Measurements from ENCODE around the gene FPR1.
A peak's percentile ranks its signal among the peaks of the same experiment; 100 is the strongest.

FPR1 gene

GRCh38 chr19:51709575-51709974 lies 42.1 kb downstream of the FPR1 start:
- TF ChIP-seq, protein P1, sequence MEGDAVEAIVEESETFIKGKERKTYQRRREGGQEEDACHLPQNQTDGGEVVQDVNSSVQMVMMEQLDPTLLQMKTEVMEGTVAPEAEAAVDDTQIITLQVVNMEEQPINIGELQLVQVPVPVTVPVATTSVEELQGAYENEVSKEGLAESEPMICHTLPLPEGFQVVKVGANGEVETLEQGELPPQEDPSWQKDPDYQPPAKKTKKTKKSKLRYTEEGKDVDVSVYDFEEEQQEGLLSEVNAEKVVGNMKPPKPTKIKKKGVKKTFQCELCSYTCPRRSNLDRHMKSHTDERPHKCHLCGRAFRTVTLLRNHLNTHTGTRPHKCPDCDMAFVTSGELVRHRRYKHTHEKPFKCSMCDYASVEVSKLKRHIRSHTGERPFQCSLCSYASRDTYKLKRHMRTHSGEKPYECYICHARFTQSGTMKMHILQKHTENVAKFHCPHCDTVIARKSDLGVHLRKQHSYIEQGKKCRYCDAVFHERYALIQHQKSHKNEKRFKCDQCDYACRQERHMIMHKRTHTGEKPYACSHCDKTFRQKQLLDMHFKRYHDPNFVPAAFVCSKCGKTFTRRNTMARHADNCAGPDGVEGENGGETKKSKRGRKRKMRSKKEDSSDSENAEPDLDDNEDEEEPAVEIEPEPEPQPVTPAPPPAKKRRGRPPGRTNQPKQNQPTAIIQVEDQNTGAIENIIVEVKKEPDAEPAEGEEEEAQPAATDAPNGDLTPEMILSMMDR (IDR thresholded peaks at IDR 0.05; ENCODE audit: insufficient read depth, low read depth, low read length, missing control alignments) = no peak
- no peak for DNase-seq (ENCODE audit: low read depth)

DNA sequence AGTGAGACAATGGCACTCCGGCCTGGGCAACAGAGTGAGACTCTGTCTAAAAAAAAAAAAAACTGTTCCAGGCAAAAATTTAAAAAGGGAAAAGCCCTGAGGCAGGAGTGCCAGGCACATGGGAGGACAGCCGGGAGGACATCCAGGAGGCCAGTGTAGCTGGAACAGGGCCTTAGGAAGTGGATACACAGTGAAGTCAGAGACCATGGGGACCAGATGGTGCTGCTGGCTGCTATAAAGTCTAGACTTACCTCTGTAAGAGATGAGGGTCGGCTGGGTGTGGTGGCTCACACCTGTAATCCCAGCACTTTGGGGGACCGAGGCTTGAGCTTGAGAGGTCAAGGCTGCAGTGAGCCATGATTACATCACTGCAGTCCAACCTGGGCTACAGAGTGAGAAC lies 42.9 kb downstream of the FPR1 start:
- DNase-seq (ENCODE audit: low read depth) = no peak
- TF ChIP-seq, protein P1 (IDR thresholded peaks at IDR 0.05; ENCODE audit: insufficient read depth, low read depth, low read length, missing control alignments) = no peak

More at GRCh38 chr19:51709575-51709974, 42.1 kb downstream of the FPR1 start:
- no peak overlapping the region for H3K4me3 ChIP-seq (ENCODE audit: low read depth, low read length)

DNA sequence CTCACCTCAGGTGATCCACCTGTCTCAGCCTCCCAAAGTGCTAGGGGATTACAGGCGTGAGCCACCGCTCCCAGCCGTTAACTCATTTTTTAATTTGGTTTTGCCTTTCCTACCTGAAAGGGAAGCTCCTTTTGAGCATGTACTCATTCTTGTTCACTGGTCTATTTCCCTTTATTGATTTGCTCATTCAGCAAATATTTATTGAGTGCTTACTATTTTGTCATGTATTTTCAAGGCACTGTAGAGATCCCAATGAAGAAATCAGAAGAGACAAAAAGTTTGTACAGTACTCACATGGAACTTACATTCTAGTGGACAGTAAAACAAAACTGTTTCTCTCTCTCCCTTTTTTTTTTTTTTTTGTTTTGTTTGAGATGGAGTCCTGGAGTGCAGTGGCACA lies 44.8 kb downstream of the FPR1 start:
- no peak for DNase-seq (ENCODE audit: low read depth)
- TF ChIP-seq, protein P1 (IDR thresholded peaks at IDR 0.05; ENCODE audit: insufficient read depth, low read depth, low read length, missing control alignments) = no peak
- no peak overlapping the region for H3K4me3 ChIP-seq (ENCODE audit: low read depth, low read length)

More for the DNA sequence above, 42.9 kb downstream of the FPR1 start:
- H3K4me3 ChIP-seq (ENCODE audit: low read depth, low read length) = no peak overlapping the region

- TF ChIP-seq, protein P1 (IDR thresholded peaks at IDR 0.05; ENCODE audit: insufficient read depth, low read depth, low read length, missing control alignments) = no peak
- DNase-seq (ENCODE audit: low read depth) = no peak
- no peak overlapping the region for H3K4me3 ChIP-seq (ENCODE audit: low read depth, low read length)
These were observed 45.4 kb downstream of the FPR1 start for GRCh38 chr19:51706296-51706695.

GRCh38 chr19:51704626-51705025 lies 47.1 kb downstream of the FPR1 start:
- peak overlapping the region; percentile 74 for H3K4me3 ChIP-seq (ENCODE audit: low read depth, low read length)
- TF ChIP-seq, protein P1 (IDR thresholded peaks at IDR 0.05; ENCODE audit: insufficient read depth, low read depth, low read length, missing control alignments) = no peak

GRCh38 chr19:51703575-51704515 lies 47.8 kb downstream of the FPR1 start:
- TF ChIP-seq, protein P1 (IDR thresholded peaks at IDR 0.05; ENCODE audit: insufficient read depth, low read depth, low read length, missing control alignments) = peak; percentile 46
- H3K4me3 ChIP-seq (ENCODE audit: low read depth, low read length) = peak overlapping the region; percentile 74
- peak; percentile 97 for DNase-seq (ENCODE audit: low read depth)

More at GRCh38 chr19:51704626-51705025, 47.1 kb downstream of the FPR1 start:
- no peak for DNase-seq (ENCODE audit: low read depth)

Data from GM12865 (cell line).